ENCODE results near the gene VARS2.
"Not testable (repeated sequence)": the region's sequence is repeated elsewhere in the genome, so short reads cannot be mapped to it uniquely, and the experiment has no call there.

VARS2 gene

GRCh38 chr6:30900863-30901417 lies 13.1 kb upstream of the VARS2 start:
- DNase-seq = no peak

- DNase-seq = no peak
Measured at GRCh38 chr6:30901436-30901835, 12.6 kb upstream of the VARS2 start.

GRCh38 chr6:30902196-30902595 lies 11.8 kb upstream of the VARS2 start:
- DNase-seq = not testable (repeated sequence)

- DNase-seq = no peak
Measured at GRCh38 chr6:30902709-30903108, 11.3 kb upstream of the VARS2 start.

GRCh38 chr6:30903236-30903635 lies 10.8 kb upstream of the VARS2 start:
- no peak for DNase-seq

GRCh38 chr6:30907290-30907757 lies 6.7 kb upstream of the VARS2 start:
- not testable (repeated sequence) for DNase-seq

GRCh38 chr6:30907758-30908591 lies 6.1 kb upstream of the VARS2 start, which contains the start of gene GTF2H4:
TSS of gene GTF2H4 (plus strand) at chr6:30908207.
- DNase-seq = peak; percentile 99

- DNase-seq = no peak
Measured at GRCh38 chr6:30908700-30909099, 5.3 kb upstream of the VARS2 start.

- not testable (repeated sequence) for DNase-seq
Measured at GRCh38 chr6:30910473-30910872, 3.6 kb upstream of the VARS2 start.

- DNase-seq = no peak
Measured at GRCh38 chr6:30912746-30913520, 1.1 kb upstream of the VARS2 start.

- DNase-seq = no peak
Measured at GRCh38 chr6:30913721-30914075, 340 bp upstream of the VARS2 start.

GRCh38 chr6:30914854-30915590 lies 984 bp downstream of the VARS2 start:
- no peak for DNase-seq

- peak; percentile 74 for DNase-seq
Measured at GRCh38 chr6:30915591-30915946, 1.5 kb downstream of the VARS2 start.

- no peak for DNase-seq
Measured at GRCh38 chr6:30917041-30917440, 3.0 kb downstream of the VARS2 start.

- DNase-seq = no peak
Measured at GRCh38 chr6:30917487-30917886, 3.4 kb downstream of the VARS2 start.

GRCh38 chr6:30918670-30919069 lies 4.6 kb downstream of the VARS2 start:
- DNase-seq = no peak

GRCh38 chr6:30922447-30922852 lies 8.4 kb downstream of the VARS2 start:
- no peak for DNase-seq

- not testable (repeated sequence) for DNase-seq
Measured at GRCh38 chr6:30924040-30924627, 10.1 kb downstream of the VARS2 start.

- DNase-seq = no peak
Measured at GRCh38 chr6:30926644-30927043, 12.6 kb downstream of the VARS2 start.

- DNase-seq = not testable (repeated sequence)
Measured at GRCh38 chr6:30927080-30927479, 13.0 kb downstream of the VARS2 start.

- no peak for DNase-seq
Measured at GRCh38 chr6:30928677-30929076, 14.6 kb downstream of the VARS2 start.

GRCh38 chr6:30930506-30930905 lies 16.5 kb downstream of the VARS2 start:
- no peak for DNase-seq

GRCh38 chr6:30931272-30931671 lies 17.2 kb downstream of the VARS2 start:
- DNase-seq = no peak
